Kidney epithelial cell (primary cell): Measurements from ENCODE around the gene ANKRD12. TPM values are rescaled to one million over a fixed set of nuclear protein-coding genes. Genes with fewer than 3 reads are reported as not detected.

ENCODE experiments used
- DNase-seq: peaks from one replicate; pipeline ENCODE4 v3.0.0-alpha.2; 2010; ENCODE audit warnings: low read depth
- H3K27me3 ChIP-seq: 2 replicates; pipeline ENCODE4 v1.6.0; 2011; ENCODE audit warnings: low read length; ENCODE audit not compliant: control insufficient read depth, insufficient read depth
- H3K36me3 ChIP-seq: 2 replicates; pipeline ENCODE4 v1.5.1; 2011; ENCODE audit warnings: low read length; ENCODE audit not compliant: control insufficient read depth, insufficient read depth
- H3K4me3 ChIP-seq: 2 replicates; pipeline ENCODE4 v1.5.1; 2011; ENCODE audit warnings: low read depth, mild to moderate bottlenecking, control low read depth, low read length
- total RNA-seq: library from RNA; depleted of rRNA; stranded (reverse); fragments of >200 nt; gene quantifications from 2 replicates; pipeline ENCODE4 v1.2.3, GENCODE V29; 2015
- TF ChIP-seq, protein P1 (sequence below): IDR thresholded peaks from 2 replicates; pipeline ENCODE4 v1.5.1; 2011; ENCODE audit warnings: mild to moderate bottlenecking, moderate library complexity, low read length, control low read depth, inconsistent platforms; ENCODE audit not compliant: insufficient read depth, poor library complexity, severe bottlenecking

ANKRD12 gene
- total RNA-seq, 1 donor from 2014 or later = 11.2 TPM

- no peaks in the 10 kb centered on the region for H3K27me3 ChIP-seq
- no peak for DNase-seq
- no peaks in the 10 kb centered on the region for H3K36me3 ChIP-seq
- TF ChIP-seq, protein P1, sequence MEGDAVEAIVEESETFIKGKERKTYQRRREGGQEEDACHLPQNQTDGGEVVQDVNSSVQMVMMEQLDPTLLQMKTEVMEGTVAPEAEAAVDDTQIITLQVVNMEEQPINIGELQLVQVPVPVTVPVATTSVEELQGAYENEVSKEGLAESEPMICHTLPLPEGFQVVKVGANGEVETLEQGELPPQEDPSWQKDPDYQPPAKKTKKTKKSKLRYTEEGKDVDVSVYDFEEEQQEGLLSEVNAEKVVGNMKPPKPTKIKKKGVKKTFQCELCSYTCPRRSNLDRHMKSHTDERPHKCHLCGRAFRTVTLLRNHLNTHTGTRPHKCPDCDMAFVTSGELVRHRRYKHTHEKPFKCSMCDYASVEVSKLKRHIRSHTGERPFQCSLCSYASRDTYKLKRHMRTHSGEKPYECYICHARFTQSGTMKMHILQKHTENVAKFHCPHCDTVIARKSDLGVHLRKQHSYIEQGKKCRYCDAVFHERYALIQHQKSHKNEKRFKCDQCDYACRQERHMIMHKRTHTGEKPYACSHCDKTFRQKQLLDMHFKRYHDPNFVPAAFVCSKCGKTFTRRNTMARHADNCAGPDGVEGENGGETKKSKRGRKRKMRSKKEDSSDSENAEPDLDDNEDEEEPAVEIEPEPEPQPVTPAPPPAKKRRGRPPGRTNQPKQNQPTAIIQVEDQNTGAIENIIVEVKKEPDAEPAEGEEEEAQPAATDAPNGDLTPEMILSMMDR = no peak
- no peak overlapping the region for H3K4me3 ChIP-seq
These were observed 69.8 kb downstream of the ANKRD12 start for GRCh38 chr18:9206421-9206820.

GRCh38 chr18:9209279-9209678, 72.7 kb downstream of the ANKRD12 start:
- Histone ChIP-seq H3K4me3 (no peak overlapping the region), H3K27me3 (no peaks in the 10 kb centered on the region), H3K36me3 (no peaks in the 10 kb centered on the region)
- TF ChIP-seq, protein P1 = no peak
- no peak for DNase-seq

GRCh38 chr18:9210966-9211365, 74.4 kb downstream of the ANKRD12 start:
- TF ChIP-seq, protein P1 = no peak
- H3K36me3 ChIP-seq = no peaks in the 10 kb centered on the region
- H3K27me3 ChIP-seq = no peaks in the 10 kb centered on the region
- no peak for DNase-seq
- no peak overlapping the region for H3K4me3 ChIP-seq

GRCh38 chr18:9211955-9212354, 75.4 kb downstream of the ANKRD12 start:
- no peak overlapping the region for H3K4me3 ChIP-seq
- no peaks in the 10 kb centered on the region for H3K36me3 ChIP-seq
- no peak for DNase-seq
- TF ChIP-seq, protein P1 = no peak
- H3K27me3 ChIP-seq = no peaks in the 10 kb centered on the region

- Histone ChIP-seq H3K36me3 (no peaks in the 10 kb centered on the region), H3K4me3 (no peak overlapping the region), H3K27me3 (no peaks in the 10 kb centered on the region)
- TF ChIP-seq, protein P1 = no peak
- DNase-seq = no peak
These were observed 78.8 kb downstream of the ANKRD12 start for GRCh38 chr18:9215221-9215933.

GRCh38 chr18:9216459-9216858, 79.9 kb downstream of the ANKRD12 start:
- DNase-seq = no peak
- TF ChIP-seq, protein P1 = no peak
- H3K4me3 ChIP-seq = no peak overlapping the region
- no peaks in the 10 kb centered on the region for H3K27me3 ChIP-seq
- no peaks in the 10 kb centered on the region for H3K36me3 ChIP-seq
